ENCODE measurements around the gene KCNH5.

GRCh38 chr14:62889364-62889763 is 155.9 kb downstream of the KCNH5 start:
- TF ChIP-seq CTCF (IDR thresholded peaks at IDR 0.05) (no peak), POLR2A (IDR thresholded peaks at IDR 0.05) (no peak)

All from body of pancreas (tissue), 4 donors.